ENCODE results near the gene THSD1. TPM values are rescaled to one million over a fixed set of nuclear protein-coding genes. Genes with fewer than 3 reads are reported as not detected.
A peak's percentile ranks its signal among the peaks of the same experiment; 100 is the strongest.

THSD1 gene
- total and polyA plus RNA-seq, 10 of the 15 experiments (the other 5 are each of a cell fraction or from before 2014, with no cell fraction given), result 0.03 to 0.20 (median 0.13) TPM; not detected in 2

- CTCF ChIA-PET, result interaction anchor here (0.6 to 1.4 kb wide), 2 partner anchors 45 to 1093 kb away, joined by 3 to 4 read pairs; partner anchors contain the start of gene VPS36
- BruUV-seq (replicated peaks), result no TSS peak
- Histone ChIP-seq H3K27ac (ENCODE audit: control insufficient read depth, insufficient read depth) (no peak overlapping the region), H3K4me3 (peak overlapping the region; percentile 42; the same call in 1 of the 2 replicates), H3K4me1 (ENCODE audit: control insufficient read depth, insufficient read depth, low read length) (no peaks in the 10 kb centered on the region), H3K9ac (ENCODE audit: control insufficient read depth, insufficient read depth, low read length) (no peak overlapping the region), H3K36me3 (ENCODE audit: control insufficient read depth in 2 of 2, insufficient read depth in 2 of 2, low read length in 1 of 2) (no peaks in the 10 kb centered on the region), H3K27me3 (replicated peaks in 1 of 2; ENCODE audit: control insufficient read depth in 2 of 2, insufficient read depth in 2 of 2, low read length in 1 of 2) (peaks cover 0 to 2% of the 10 kb centered on the region in 2 experiments; a peak in 2 of 4 replicates), H3K79me2 (ENCODE audit: control insufficient read depth, insufficient read depth, low read length) (no peaks in the 10 kb centered on the region), H4K20me1 (ENCODE audit: control insufficient read depth, insufficient read depth) (no peaks in the 10 kb centered on the region), H2AFZ (ENCODE audit: control insufficient read depth, low read depth, low read length) (no peak overlapping the region), H3K4me2 (ENCODE audit: control insufficient read depth, insufficient read depth) (peak overlapping the region; percentile 17), H3K9me3 (replicated peaks; ENCODE audit: control insufficient read depth, insufficient read depth, low read length) (no peaks in the 10 kb centered on the region)
- peak; percentile 17; the same call in 1 of the 3 replicates for ATAC-seq
- in situ Hi-C loops (cut with MboI) (no loop called here), intact Hi-C loops (cut with micrococcal nuclease; ENCODE audit: unreplicated experiment) (no loop called here)
- POLR2A ChIA-PET, result no interaction called here
- TF ChIP-seq TCF12 (IDR thresholded peaks at IDR 0.05; ENCODE audit: low read depth, low read length) (no peak), BRCA1 (IDR thresholded peaks at IDR 0.05; ENCODE audit: low read depth, low read length) (no peak), PBX3 (IDR thresholded peaks at IDR 0.05; ENCODE audit: insufficient replicate concordance, low read depth, low read length) (no peak), SUPT20H (IDR thresholded peaks at IDR 0.05; ENCODE audit: borderline replicate concordance, control insufficient read depth, low read depth, low read length) (no peak), CBFB (IDR thresholded peaks at IDR 0.05; ENCODE audit: low read depth) (no peak), BCLAF1 (IDR thresholded peaks at IDR 0.05) (no peak), ATF7 (IDR thresholded peaks at IDR 0.05; ENCODE audit: low read depth) (no peak), ESRRA (IDR thresholded peaks at IDR 0.05; ENCODE audit: low read length) (no peak), MXI1 (IDR thresholded peaks at IDR 0.05; ENCODE audit: low read depth, low read length) (no peak), IKZF2 (IDR thresholded peaks at IDR 0.05) (no peak), CBX3 (IDR thresholded peaks at IDR 0.05; ENCODE audit: borderline replicate concordance, low read depth) (no peak), ELK1 (IDR thresholded peaks at IDR 0.05; ENCODE audit: low read depth, low read length) (no peak), ZNF384 (IDR thresholded peaks at IDR 0.05; ENCODE audit: borderline replicate concordance, low read depth, low read length) (no peak), CREB1 (IDR thresholded peaks at IDR 0.05; ENCODE audit: low read depth) (no peak), RELA (IDR thresholded peaks at IDR 0.05; ENCODE audit: borderline replicate concordance, partially characterized antibody) (no peak), MYB (IDR thresholded peaks at IDR 0.05; ENCODE audit: borderline replicate concordance, low read depth, low read length) (no peak)
- no peak for DNase-seq (ENCODE audit: low read depth, low spot score)
- 33% methylated on average over 14 of the region's 14 CpGs for WGBS (ENCODE audit: insufficient coverage, insufficient replicate concordance, low lambda C conversion rate, missing lambda C conversion rate)
- FAIRE-seq, result no peak
- SMC1A ChIA-PET (ENCODE audit: uncharacterized antibody, unreplicated experiment), result no interaction called here
- RAD21 ChIA-PET (ENCODE audit: unreplicated experiment), result no interaction called here
These were observed 604 bp downstream of the THSD1 start for GRCh38 chr13:52405369-52405766.
